GM12874 (cell line): ENCODE measurements around the gene UTP4.

ENCODE experiments used
- CTCF ChIP-seq: IDR thresholded peaks from 2 replicates; pipeline ENCODE4 v1.5.1; 2011; ENCODE audit warnings: low read depth, mild to moderate bottlenecking, control low read depth, low read length, moderate library complexity; ENCODE audit not compliant: insufficient read depth

Gene UTP4

GRCh38 chr16:69166946-69167930, 34.8 kb downstream of the UTP4 start:
- no peak for TF ChIP-seq CTCF

- no peak for TF ChIP-seq CTCF
These were observed 36.6 kb downstream of the UTP4 start for GRCh38 chr16:69169051-69169450.

GRCh38 chr16:69169607-69170352, 37.3 kb downstream of the UTP4 start:
- no peak for TF ChIP-seq CTCF

- TF ChIP-seq CTCF, result no peak
These were observed 39.1 kb downstream of the UTP4 start for GRCh38 chr16:69171325-69172084.

GRCh38 chr16:69176033-69176800, 43.8 kb downstream of the UTP4 start:
- no peak for TF ChIP-seq CTCF

GRCh38 chr16:69179328-69180010, 47.0 kb downstream of the UTP4 start:
- TF ChIP-seq CTCF, result no peak
